ENCODE data around the gene PIP4K2A.

Gene PIP4K2A

GRCh38 chr10:22634093-22634492 is 80.3 kb downstream of the PIP4K2A start:
- no peak for DNase-seq

- DNase-seq: no peak
These were observed 80.8 kb downstream of the PIP4K2A start for GRCh38 chr10:22633528-22633927.

DNA sequence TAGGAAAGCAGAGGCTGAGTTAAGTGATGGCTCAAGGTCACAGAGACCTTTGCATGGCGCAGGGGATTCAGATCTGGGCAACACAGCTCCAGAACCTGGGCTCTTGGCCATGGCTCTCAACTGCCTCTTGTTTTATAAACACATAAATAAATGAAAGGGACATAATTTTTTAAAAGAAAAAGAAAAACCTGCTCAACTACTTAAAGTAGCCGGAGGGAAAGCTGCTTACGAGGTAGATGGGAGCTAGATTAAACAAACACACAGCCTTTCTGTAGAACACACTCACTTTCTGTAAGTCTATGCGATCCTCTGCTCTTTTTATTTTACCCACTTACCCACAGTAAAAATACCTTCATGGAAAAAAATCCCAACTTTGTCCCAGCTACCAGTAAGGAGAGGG is 81.3 kb downstream of the PIP4K2A start:
- DNase-seq: no peak

DNA sequence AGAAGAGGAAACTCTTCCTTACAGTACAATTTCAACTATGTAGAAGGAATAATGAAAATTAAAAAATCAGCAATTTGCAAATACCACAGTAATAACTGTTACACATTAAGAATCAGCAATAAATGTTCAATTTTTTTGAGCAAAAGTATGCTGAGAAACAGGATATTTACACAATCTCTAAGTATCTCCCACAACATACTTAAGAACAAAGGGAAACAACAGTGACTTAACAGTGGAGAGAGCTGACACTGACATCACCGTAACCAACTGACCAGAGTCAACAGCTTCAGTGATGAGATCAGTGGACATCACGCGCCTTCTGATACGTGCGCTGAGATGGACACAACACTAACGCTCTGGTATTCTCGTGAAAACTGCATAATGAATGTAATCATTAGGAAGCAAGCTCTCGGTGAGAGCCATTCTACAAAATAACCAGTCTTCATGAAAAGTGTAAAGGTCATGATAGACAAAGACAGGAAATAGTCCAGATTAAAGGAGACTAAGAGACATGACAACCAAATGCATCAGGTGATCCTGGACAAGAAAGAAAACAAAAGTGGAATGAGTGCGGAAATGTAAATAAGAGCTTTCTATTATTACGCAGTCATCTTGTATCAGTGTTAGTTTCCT is 82.6 kb downstream of the PIP4K2A start:
- DNase-seq: no peak

- no peak for DNase-seq
These were observed 83.2 kb downstream of the PIP4K2A start for GRCh38 chr10:22631185-22631584.

- DNase-seq: no peak
These were observed 83.9 kb downstream of the PIP4K2A start for GRCh38 chr10:22630234-22631174.

DNA sequence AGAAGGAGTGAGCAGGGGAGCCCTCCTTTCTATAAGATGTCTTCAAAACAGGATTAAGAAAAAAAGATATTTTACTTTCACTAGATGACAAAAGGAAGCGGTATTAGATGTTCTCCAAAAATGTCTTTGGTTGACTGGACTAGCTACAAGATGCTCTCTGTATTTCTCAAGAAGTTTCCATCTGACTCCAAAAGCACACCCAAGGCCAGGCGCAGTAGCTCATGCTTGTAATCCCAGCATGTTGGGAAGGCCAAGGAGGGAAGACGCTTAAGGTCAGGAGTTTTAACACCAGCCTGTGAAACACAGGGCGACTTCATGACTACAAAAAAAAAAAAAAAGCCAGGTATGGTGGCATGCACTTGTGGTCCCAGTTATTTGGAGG is 84.5 kb downstream of the PIP4K2A start:
- DNase-seq: no peak

DNA sequence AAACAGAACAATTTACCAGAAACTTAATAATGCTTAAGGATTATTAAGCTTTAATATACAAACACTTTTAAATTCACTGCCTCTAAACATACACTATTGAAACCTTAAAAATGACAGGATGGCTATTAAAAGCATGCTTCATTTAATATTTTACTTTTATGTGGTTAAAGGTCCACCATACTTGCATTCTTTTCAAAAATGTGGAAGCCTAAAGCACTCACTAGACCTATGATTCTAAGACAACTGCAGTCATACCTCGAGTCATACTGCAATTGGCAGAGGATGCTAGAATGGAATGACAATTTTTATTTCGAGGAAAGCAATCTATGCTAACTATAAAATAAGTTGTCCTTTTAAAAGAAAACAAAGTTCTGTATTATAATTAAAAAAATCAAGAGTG is 85.3 kb downstream of the PIP4K2A start:
- no peak for DNase-seq

DNA sequence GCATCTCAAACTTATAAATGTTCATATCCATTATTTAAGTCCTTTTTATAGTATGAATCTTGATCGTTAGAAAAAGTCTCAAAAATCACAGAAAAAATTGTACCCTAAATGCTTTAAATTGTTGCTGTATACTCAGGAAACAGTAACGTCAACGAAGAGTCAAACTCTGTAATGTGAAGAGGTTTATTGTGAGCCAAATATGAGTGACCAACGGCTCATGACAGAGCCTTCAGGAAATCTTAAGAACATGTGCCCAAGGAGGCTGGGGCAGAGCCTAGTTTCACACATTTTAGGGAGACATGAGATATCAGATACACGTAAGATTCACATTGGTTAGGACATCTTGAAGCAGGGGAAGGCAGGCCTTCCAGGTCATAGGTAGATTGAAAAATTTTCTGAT is 86.1 kb downstream of the PIP4K2A start:
- DNase-seq: no peak

GRCh38 chr10:22626784-22627183 is 87.6 kb downstream of the PIP4K2A start:
- DNase-seq: no peak

- DNase-seq: no peak
These were observed 88.7 kb downstream of the PIP4K2A start for GRCh38 chr10:22625516-22626290.

- DNase-seq: no peak
These were observed 90.1 kb downstream of the PIP4K2A start for GRCh38 chr10:22624287-22624738.

- DNase-seq: no peak
These were observed 90.6 kb downstream of the PIP4K2A start for GRCh38 chr10:22623633-22624253.

GRCh38 chr10:22622242-22622806 is 92.1 kb downstream of the PIP4K2A start:
- no peak for DNase-seq

GRCh38 chr10:22621726-22622125 is 92.7 kb downstream of the PIP4K2A start:
- no peak for DNase-seq

DNA sequence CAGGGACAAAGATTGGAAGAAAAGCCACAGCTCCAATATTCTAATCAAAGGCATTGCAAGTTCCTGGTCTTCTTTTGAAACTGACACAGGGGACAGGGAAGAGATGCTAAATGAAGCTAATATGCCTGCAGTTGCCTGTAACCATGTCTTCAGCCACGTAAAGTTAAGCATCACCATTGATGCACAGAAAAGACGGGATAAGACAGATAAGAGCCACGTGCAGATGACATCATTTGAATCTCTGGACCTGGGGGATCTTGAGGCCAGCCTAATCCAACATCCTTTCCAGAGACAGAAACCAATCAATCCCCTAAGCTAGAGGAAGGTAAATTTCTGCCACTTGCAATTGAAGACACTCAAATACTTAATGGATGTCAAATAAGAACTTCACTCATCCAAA is 93.4 kb downstream of the PIP4K2A start:
- DNase-seq: no peak

- no peak for DNase-seq
These were observed 94.1 kb downstream of the PIP4K2A start for GRCh38 chr10:22620140-22620857.

DNA sequence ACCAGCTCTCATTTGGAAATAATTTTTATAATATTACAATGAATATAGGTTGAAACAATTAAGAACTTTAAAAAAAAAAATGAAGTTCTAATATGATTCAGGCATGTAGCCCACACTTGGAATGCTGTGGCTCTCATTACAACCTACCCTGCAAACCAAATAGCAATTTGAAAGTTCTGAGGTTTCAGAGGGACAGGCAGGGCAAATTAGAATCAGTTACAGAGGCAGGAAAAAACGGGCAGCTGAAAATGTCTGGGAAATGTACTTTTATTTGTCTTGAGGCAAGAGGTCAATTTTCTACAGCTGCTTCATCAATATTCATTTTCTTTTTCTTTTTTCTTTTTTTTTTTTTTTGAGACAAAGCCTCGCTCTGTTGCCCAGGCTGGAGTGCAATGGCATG is 95.3 kb downstream of the PIP4K2A start:
- DNase-seq: no peak

GRCh38 chr10:22618078-22618785 is 96.1 kb downstream of the PIP4K2A start:
- DNase-seq: no peak

- no peak for DNase-seq
These were observed 96.9 kb downstream of the PIP4K2A start for GRCh38 chr10:22617516-22617915.

DNA sequence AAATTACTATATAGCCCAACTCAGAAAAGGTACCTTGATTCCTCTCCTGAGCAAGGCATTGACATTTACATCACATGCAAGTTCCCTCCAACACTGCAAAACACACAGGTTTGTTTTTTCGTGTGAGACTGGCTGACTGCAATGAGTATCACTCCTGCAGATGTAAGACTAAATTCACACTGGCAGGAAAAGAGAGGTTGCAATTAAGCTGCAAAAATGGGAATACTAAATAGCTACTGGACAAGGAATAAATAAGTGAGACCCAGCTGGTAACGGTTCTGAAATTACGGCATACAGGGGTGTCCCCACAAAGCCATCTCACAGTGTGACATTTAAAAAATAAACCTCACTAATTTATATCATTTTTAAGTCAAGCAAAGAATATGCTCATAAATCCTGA is 97.3 kb downstream of the PIP4K2A start:
- no peak for DNase-seq

All from stimulated activated CD4-positive, alpha-beta T cell treated with anti-CD3 and anti-CD28 coated beads, Interleukin-2, amount 100 ng/mL, for 48 hours (primary cell).